ENCODE results near the gene ANKLE1. TPM values are rescaled to one million over a fixed set of nuclear protein-coding genes. Genes with fewer than 3 reads are reported as not detected.

Gene ANKLE1
- total and polyA plus RNA-seq, 8 donors, result 0.45 to 2.4 (median 1.6) TPM

DNA sequence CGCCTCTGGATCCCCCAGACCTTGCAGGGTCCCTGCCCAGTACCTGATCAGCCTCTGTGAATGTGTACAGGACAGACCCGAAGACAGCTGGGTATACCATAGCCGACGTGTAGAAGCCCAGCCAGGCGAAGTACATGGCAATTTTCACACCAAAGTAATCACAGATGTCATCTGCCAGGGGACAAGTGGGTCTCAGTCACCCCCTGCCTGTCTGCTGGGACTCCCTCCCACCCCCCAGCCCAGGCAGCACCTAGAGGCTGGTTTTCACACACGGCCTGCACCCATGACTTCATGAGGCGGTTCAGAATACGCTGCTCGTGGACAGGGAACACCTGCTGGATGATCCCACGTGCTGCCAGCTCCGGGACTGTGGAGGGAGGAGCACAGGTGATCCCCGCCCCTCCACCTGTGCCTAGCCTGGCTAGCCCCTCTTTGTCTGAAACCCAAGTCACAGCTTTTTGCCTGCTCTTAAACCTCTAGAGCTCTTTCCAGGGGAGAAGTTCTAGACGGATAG is 49.4 kb downstream of the ANKLE1 start:
- peaks cover 4 to 54% of the 10 kb centered on the region in 2 donors for H3K4me1 ChIP-seq
- DNase-seq (no peak), ATAC-seq (no peak)
- H3K27me3 ChIP-seq, result peaks cover 0 to 35% of the 10 kb centered on the region in 2 donors
- no peak overlapping the region for H3K4me3 ChIP-seq
- TF ChIP-seq, protein P1, sequence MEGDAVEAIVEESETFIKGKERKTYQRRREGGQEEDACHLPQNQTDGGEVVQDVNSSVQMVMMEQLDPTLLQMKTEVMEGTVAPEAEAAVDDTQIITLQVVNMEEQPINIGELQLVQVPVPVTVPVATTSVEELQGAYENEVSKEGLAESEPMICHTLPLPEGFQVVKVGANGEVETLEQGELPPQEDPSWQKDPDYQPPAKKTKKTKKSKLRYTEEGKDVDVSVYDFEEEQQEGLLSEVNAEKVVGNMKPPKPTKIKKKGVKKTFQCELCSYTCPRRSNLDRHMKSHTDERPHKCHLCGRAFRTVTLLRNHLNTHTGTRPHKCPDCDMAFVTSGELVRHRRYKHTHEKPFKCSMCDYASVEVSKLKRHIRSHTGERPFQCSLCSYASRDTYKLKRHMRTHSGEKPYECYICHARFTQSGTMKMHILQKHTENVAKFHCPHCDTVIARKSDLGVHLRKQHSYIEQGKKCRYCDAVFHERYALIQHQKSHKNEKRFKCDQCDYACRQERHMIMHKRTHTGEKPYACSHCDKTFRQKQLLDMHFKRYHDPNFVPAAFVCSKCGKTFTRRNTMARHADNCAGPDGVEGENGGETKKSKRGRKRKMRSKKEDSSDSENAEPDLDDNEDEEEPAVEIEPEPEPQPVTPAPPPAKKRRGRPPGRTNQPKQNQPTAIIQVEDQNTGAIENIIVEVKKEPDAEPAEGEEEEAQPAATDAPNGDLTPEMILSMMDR (IDR thresholded peaks at IDR 0.05), result no peak
- peaks cover 0 to 9% of the 10 kb centered on the region in 2 donors for H3K36me3 ChIP-seq
- intact Hi-C loops (cut with DNase I), result no loop called here
- peaks cover 0 to 2% of the 10 kb centered on the region in 2 donors for H3K9me3 ChIP-seq
- H3K27ac ChIP-seq, result no peak overlapping the region

DNA sequence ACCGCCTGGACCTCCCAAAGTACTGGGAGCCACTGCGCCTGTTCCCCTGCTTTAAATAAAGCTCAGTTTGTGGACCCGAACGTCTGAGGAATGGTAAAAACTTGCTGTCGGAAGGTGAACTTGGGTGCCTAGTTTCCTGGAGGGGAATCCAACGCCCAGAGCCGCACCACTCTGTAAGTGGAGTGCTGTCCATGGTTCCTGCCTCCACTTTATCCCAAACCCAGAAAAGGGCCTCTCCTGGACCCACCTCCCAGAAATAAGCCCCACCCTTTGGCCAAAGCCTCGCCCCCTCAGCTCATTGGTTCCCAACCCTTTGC is 50.6 kb downstream of the ANKLE1 start:
- DNase-seq, result no peak
- H3K27me3 ChIP-seq, result peaks cover 0 to 35% of the 10 kb centered on the region in 2 donors
- TF ChIP-seq, protein P1 (IDR thresholded peaks at IDR 0.05), result no peak
- peaks cover 0 to 2% of the 10 kb centered on the region in 2 donors for H3K9me3 ChIP-seq
- intact Hi-C loops (cut with DNase I), result no loop called here
- ATAC-seq, result no peak
- H3K27ac ChIP-seq, result no peak overlapping the region
- H3K4me3 ChIP-seq, result no peak overlapping the region
- peaks cover 6 to 58% of the 10 kb centered on the region in 2 donors for H3K4me1 ChIP-seq
- peaks cover 0 to 9% of the 10 kb centered on the region in 2 donors for H3K36me3 ChIP-seq

DNA sequence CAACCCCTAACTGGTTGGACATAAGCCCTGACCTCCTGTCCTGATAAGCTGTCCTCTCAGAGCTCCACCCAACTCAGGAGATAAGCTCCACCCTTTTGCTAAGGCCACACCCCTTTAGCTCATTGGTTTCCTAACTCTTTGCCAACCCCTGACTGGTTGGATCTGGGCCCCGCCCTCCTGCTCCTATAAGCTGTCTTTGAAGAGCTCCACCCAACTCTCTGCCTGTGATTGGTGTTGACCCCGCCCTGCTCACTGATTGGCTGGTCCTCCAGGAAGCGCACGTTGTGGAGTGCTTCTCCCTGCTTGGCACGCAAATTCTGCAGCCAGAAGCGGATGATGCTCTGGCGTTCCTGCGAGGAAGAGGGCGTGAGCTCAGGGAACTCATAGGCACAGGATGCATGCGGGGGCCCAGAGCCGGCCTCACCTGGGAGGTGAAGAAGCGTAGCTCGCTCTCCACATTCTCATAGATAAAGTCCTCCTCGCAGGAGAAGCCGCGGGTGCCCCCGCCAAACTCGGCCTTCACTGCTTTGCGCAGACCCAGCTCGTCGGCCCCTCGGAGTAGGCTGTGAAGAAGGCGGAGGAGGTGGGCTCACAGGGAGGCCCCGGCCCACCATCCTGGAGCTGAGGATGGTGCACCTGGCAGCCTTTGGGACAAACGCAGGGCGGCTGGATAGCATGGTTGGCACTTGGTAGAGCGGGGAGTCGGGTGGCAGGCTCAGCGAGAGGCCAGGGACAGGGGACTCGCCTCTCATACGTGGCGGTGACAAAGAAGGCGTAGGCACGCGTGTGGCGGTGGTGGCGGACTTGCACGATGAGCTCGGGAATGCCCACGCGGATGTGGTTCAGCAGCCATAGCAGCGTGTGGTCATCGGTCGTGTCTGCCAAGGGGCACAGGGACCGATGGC is 51.2 kb downstream of the ANKLE1 start:
- peaks cover 0 to 2% of the 10 kb centered on the region in 2 donors for H3K9me3 ChIP-seq
- peaks cover 0 to 9% of the 10 kb centered on the region in 2 donors for H3K36me3 ChIP-seq
- ATAC-seq (no peak), DNase-seq (no peak)
- peak overlapping the region in 1 of 2 donors; percentile 74 for H3K4me3 ChIP-seq
- intact Hi-C loops (cut with DNase I), result no loop called here
- TF ChIP-seq, protein P1 (IDR thresholded peaks at IDR 0.05), result no peak
- peaks cover 0 to 34% of the 10 kb centered on the region in 2 donors for H3K27me3 ChIP-seq
- no peak overlapping the region for H3K27ac ChIP-seq
- peaks cover 8 to 57% of the 10 kb centered on the region in 2 donors for H3K4me1 ChIP-seq

DNA sequence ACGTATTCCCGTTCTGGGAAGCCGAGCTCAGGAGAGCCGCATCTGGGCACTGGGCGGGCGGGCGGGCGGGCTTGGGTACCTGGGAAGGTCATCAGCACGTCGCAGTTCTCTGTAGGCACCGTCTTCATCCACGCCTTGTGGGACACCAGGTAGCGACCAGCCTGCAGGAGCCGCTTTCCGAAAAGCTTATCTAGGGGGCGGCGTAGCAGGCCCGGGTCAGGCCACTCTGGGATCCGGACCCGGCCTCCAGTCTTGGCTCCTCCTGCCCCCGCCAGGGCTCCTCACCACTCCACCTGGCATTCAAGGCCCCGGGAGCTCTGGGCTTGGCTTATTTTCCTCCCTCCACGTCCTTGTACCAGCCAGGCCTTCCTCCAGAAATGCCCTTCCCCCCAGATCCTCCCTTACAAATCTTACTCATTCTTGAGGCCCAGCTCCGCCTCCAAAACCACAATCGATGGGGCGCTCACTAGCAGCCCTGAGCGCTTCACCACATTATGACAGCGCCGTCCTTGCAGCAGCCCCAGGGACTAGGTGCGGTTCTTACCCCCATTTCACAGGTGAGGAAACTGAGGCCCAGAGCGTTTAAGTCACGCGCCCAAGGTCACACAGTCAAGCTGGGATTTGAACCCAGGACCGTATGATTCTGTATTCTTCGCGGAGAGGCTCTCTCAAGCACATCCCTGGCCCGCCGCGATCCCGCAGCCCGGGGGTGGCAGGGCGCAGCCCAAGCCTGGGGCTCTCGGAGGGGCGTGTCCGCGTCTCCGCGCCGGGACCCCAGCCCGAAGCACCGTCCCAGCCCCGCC is 52.1 kb downstream of the ANKLE1 start:
- Histone ChIP-seq H3K36me3 (peaks cover 0 to 9% of the 10 kb centered on the region in 2 donors), H3K27ac (peak overlapping the region; percentile 45 to 70), H3K9me3 (peaks cover 0 to 2% of the 10 kb centered on the region in 2 donors), H3K4me1 (peaks cover 12 to 57% of the 10 kb centered on the region in 2 donors), H3K4me3 (peak overlapping the region; percentile 74 to 78), H3K27me3 (peaks cover 0 to 25% of the 10 kb centered on the region in 2 donors)
- intact Hi-C loops (cut with DNase I), result no loop called here
- TF ChIP-seq, protein P1 (IDR thresholded peaks at IDR 0.05), result no peak
- DNase-seq, result no peak
- ATAC-seq, result no peak

Measured in left lung (tissue), 10 donors.